Suppressor macrophage treated with lipopolysaccharide for 4 hours (primary cell): ENCODE measurements around the gene MYCBP2.
A peak's percentile ranks its signal among the peaks of the same experiment; 100 is the strongest.
"Not testable (repeated sequence)": the region's sequence is repeated elsewhere in the genome, so short reads cannot be mapped to it uniquely, and the experiment has no call there.

Source experiments
- DNase-seq: peaks from one replicate; pipeline ENCODE4 v3.0.0-alpha.2; 2020

Gene MYCBP2

DNA sequence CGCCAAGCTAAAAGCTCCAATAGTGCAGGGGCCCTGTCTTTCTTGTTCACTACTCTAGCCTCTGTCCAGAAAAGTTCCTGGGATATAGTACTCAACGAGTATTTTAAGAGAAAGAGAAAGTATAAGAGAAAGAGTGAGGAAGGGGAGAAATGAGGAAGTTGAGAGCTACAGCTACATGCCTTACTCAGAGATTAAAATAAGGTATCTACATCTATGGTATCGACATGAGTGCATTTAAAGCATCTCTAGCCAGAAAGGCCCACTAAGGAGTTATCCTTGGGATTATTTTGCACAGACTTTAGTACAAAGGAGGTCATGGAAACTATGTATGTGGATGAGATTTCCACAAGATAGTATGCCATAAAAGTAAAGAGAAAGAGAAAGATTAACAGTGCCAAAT lies 28.5 kb downstream of the MYCBP2 start:
- DNase-seq: peak; percentile 60

DNA sequence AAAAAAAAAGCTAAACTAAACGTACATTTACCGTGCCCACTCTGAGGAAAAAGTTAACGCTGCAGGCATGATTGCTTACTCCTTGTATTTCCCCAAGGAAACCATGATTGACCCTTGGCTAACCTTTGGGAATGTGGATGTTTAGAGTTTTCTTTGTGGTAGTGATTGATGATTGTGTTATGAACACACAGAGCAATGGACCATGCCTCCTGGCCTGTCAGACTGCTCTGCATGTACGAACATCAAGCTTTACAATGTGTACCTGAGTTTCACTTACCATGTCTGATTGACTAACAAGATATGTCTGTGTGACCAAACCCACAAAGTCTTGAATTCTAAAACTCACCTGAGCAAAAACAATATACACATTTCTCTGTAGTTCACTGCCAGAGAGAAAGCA lies 35.1 kb downstream of the MYCBP2 start:
- no peak for DNase-seq

- DNase-seq: no peak
These were observed 36.6 kb downstream of the MYCBP2 start for GRCh38 chr13:77290342-77290741.

- DNase-seq: no peak
These were observed 37.0 kb downstream of the MYCBP2 start for GRCh38 chr13:77289851-77290250.

DNA sequence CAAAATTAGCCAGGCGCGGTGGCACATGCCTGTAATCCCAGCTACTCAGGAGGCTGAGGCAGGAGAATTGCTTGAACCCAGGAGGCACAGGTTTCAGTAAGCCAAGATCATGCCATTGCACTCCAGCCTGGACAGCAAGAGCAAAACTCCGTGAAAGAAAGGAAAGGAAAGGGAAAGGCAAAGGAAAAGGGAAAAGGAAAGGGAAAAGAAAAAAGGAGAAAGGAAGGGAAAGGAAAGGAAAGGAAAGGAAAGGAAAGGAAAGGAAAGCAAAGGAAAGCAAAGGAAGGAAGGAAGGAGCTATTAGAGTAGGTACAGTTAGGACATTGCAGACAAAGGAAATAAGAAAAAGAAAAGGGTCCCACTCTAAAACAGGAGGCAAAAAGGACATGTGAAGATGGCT lies 41.3 kb downstream of the MYCBP2 start:
- not testable (repeated sequence) for DNase-seq

GRCh38 chr13:77285098-77285497 lies 41.8 kb downstream of the MYCBP2 start:
- no peak for DNase-seq

- no peak for DNase-seq
These were observed 52.8 kb downstream of the MYCBP2 start for GRCh38 chr13:77274126-77274525.

- no peak for DNase-seq
These were observed 57.8 kb downstream of the MYCBP2 start for GRCh38 chr13:77269141-77269540.

- peak; percentile 11 for DNase-seq
These were observed 59.5 kb downstream of the MYCBP2 start for GRCh38 chr13:77267362-77267761.

- DNase-seq: no peak
These were observed 61.6 kb downstream of the MYCBP2 start for GRCh38 chr13:77265336-77265735.

GRCh38 chr13:77262198-77262597 lies 64.7 kb downstream of the MYCBP2 start:
- DNase-seq: no peak

GRCh38 chr13:77250975-77251374 lies 75.9 kb downstream of the MYCBP2 start:
- no peak for DNase-seq

- DNase-seq: not testable (repeated sequence)
These were observed 81.7 kb downstream of the MYCBP2 start for GRCh38 chr13:77245224-77245623.

DNA sequence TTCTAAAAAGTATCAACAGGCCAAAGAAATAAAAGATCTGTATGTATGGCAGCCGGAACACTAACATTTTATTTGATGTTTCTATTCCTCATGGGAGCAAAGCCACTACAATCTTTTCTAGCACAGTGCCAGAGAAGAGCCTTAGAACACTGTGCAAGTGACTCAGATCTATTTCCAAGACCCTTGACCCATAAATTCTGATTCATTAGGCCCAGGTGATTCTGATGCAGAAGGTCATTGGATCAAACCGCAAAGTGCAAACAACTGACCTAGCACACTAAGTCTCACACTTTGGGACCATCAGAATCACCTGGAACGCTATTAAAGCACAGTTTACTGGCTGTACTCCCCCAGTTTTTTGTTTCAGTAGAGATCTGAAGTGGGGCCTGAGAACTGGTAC lies 87.6 kb downstream of the MYCBP2 start:
- no peak for DNase-seq

- DNase-seq: no peak
These were observed 91.4 kb downstream of the MYCBP2 start for GRCh38 chr13:77235456-77236022.

- DNase-seq: no peak
These were observed 93.7 kb downstream of the MYCBP2 start for GRCh38 chr13:77233159-77233558.

DNA sequence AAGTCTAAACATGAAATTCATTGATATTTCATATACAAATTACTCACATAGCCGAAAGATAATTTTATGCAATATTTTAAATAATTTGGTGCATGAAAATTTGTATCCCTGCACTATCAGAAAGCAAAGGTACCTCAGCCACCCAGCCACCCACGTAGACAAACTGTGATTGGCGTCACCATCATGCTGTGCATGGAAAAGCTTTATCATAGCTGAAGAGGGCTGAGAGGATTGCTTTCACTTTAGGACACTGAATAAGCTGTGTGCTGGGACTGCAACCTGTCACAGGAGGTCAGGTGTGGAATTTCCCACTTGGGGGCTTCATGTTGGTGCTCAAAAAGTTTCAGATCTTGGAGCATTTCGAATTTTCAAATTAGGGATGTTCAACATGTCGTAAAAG lies 96.3 kb downstream of the MYCBP2 start:
- no peak for DNase-seq

GRCh38 chr13:77225946-77226345 lies 100.9 kb downstream of the MYCBP2 start:
- no peak for DNase-seq

DNA sequence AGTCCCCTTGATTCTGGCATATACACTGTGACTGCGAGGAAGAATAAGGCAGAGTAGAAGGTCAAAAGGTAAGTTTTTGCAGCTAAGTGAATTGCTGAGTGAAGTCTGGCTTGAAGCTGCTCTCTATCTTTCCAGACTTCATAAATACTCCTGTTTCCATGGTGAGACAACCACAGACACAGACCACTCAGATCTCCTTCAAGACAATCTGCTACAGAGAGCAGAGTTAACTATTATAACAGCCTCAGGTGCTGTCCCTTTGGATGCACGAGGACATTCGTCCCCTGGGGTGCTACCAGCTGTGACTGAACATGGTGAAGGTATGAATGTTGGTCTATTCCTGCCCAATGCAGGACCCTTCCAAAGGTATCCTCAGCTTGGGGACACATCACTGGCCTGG lies 104.0 kb downstream of the MYCBP2 start:
- no peak for DNase-seq

GRCh38 chr13:77222000-77222690 lies 104.7 kb downstream of the MYCBP2 start:
- no peak for DNase-seq

- DNase-seq: no peak
These were observed 107.5 kb downstream of the MYCBP2 start for GRCh38 chr13:77219401-77219800.

DNA sequence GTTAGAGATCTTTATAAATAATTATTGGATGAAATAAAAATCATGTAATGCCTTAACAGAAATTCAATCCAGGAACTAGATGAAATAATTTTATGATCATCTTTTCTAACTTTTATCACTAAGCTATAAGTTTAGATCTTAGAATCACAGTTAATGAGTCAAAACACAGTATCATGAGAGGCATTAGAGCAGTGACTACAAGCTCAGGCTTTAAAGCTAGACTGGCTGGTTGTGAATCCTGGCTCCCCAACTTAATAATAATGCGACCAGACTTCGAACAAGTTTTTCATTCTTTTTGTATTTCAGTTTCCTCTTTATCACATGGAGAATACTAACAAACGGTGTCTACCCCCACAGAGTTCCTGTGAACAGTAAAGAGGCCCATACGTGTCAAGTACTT lies 108.6 kb downstream of the MYCBP2 start:
- DNase-seq: no peak

- no peak for DNase-seq
These were observed 111.4 kb downstream of the MYCBP2 start for GRCh38 chr13:77215543-77215942.

- no peak for DNase-seq
These were observed 113.2 kb downstream of the MYCBP2 start for GRCh38 chr13:77213644-77214043.

GRCh38 chr13:77207943-77208342 lies 119.0 kb downstream of the MYCBP2 start:
- DNase-seq: no peak
